Measurements from ENCODE around the gene OTULIN. TPM values are rescaled to one million over a fixed set of nuclear protein-coding genes. Genes with fewer than 3 reads are reported as not detected.

The OTULIN gene
- total and polyA plus RNA-seq, 2 donors (not counting 1 experiment from before 2014, with no cell fraction given), result 9.8 to 17.8 TPM

DNA sequence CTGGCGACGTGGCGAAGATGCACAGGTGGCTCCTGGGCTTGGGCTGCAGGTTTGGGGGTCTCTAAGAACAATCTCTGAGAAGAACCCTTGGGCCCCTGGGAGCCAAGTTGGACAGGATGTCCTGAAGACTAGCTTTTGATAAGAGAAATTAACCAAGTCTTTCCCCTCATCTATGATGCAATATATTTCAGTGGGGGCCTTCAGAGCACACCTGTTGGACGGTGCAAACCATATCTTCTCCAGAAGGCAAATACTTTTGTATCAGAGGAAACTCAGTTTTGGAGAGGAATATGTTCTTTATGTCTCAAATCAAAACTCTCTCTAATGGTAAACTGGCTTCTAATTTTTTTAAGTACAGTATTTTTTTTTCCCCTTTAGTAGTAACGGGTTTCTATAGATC is 28.6 kb downstream of the OTULIN start:
- Histone ChIP-seq H3K27ac (ENCODE audit: insufficient read depth, low read length) (no peak overlapping the region), H3K4me3 (replicated peaks in 1 of 4; ENCODE audit: control extremely low read depth in 1 of 4, insufficient read depth in 1 of 4, low read depth in 3 of 4, low read length in 4 of 4) (no peak overlapping the region), H3K9ac (ENCODE audit: insufficient read depth, low read length) (no peak overlapping the region), H3K36me3 (ENCODE audit: control insufficient read depth, insufficient read depth, low read length) (peaks cover 14% of the 10 kb centered on the region), H3K9me3 (ENCODE audit: control insufficient read depth, insufficient read depth, low read depth, low read length) (no peaks in the 10 kb centered on the region), H3K4me1 (ENCODE audit: control insufficient read depth, extremely low read depth, insufficient read depth, low read length) (no peaks in the 10 kb centered on the region), H3K4me2 (ENCODE audit: extremely low read depth, insufficient read depth, low read length) (no peak overlapping the region), H4K20me1 (ENCODE audit: control insufficient read depth, extremely low read depth, insufficient read depth, low read length) (no peaks in the 10 kb centered on the region), H2AFZ (ENCODE audit: low read length) (no peak overlapping the region), H3K27me3 (ENCODE audit: control insufficient read depth, insufficient read depth, low read length) (no peaks in the 10 kb centered on the region), H3K79me2 (ENCODE audit: control insufficient read depth, insufficient read depth, low read length) (no peaks in the 10 kb centered on the region)
- TF ChIP-seq CTCF (conservative IDR thresholded peaks at IDR 0.05 in 1 of 2, IDR thresholded peaks at IDR 0.05 in 1 of 2; ENCODE audit: low read depth in 1 of 2, low read length in 2 of 2) (no peak), EZH2 (IDR thresholded peaks at IDR 0.05; ENCODE audit: low read length, missing control alignments) (no peak)
- no peak for DNase-seq (ENCODE audit: low read depth in 2 of 2)

- H3K27me3 ChIP-seq (ENCODE audit: control insufficient read depth, insufficient read depth, low read length), result no peaks in the 10 kb centered on the region
- peaks cover 14% of the 10 kb centered on the region for H3K36me3 ChIP-seq (ENCODE audit: control insufficient read depth, insufficient read depth, low read length)
- H3K9me3 ChIP-seq (ENCODE audit: control insufficient read depth, insufficient read depth, low read depth, low read length), result no peaks in the 10 kb centered on the region
- H3K9ac ChIP-seq (ENCODE audit: insufficient read depth, low read length), result no peak overlapping the region
- no peak for DNase-seq (ENCODE audit: low read depth in 2 of 2)
- H4K20me1 ChIP-seq (ENCODE audit: control insufficient read depth, extremely low read depth, insufficient read depth, low read length), result no peaks in the 10 kb centered on the region
- H3K27ac ChIP-seq (ENCODE audit: insufficient read depth, low read length), result no peak overlapping the region
- H3K79me2 ChIP-seq (ENCODE audit: control insufficient read depth, insufficient read depth, low read length), result no peaks in the 10 kb centered on the region
- TF ChIP-seq CTCF (conservative IDR thresholded peaks at IDR 0.05 in 1 of 2, IDR thresholded peaks at IDR 0.05 in 1 of 2; ENCODE audit: low read depth in 1 of 2, low read length in 2 of 2), result no peak
- TF ChIP-seq EZH2 (IDR thresholded peaks at IDR 0.05; ENCODE audit: low read length, missing control alignments), result no peak
- H2AFZ ChIP-seq (ENCODE audit: low read length), result no peak overlapping the region
- H3K4me1 ChIP-seq (ENCODE audit: control insufficient read depth, extremely low read depth, insufficient read depth, low read length), result no peaks in the 10 kb centered on the region
- no peak overlapping the region for H3K4me3 ChIP-seq (replicated peaks in 1 of 4; ENCODE audit: control extremely low read depth in 1 of 4, insufficient read depth in 1 of 4, low read depth in 3 of 4, low read length in 4 of 4)
- H3K4me2 ChIP-seq (ENCODE audit: extremely low read depth, insufficient read depth, low read length), result no peak overlapping the region
These were observed 30.6 kb downstream of the OTULIN start for GRCh38 chr5:14695152-14695551.

GRCh38 chr5:14696057-14696456 is 31.5 kb downstream of the OTULIN start:
- Histone ChIP-seq H3K27me3 (ENCODE audit: control insufficient read depth, insufficient read depth, low read length) (no peaks in the 10 kb centered on the region), H3K9ac (ENCODE audit: insufficient read depth, low read length) (no peak overlapping the region), H4K20me1 (ENCODE audit: control insufficient read depth, extremely low read depth, insufficient read depth, low read length) (no peaks in the 10 kb centered on the region), H3K27ac (ENCODE audit: insufficient read depth, low read length) (no peak overlapping the region), H3K36me3 (ENCODE audit: control insufficient read depth, insufficient read depth, low read length) (peaks cover 11% of the 10 kb centered on the region), H3K4me3 (replicated peaks in 1 of 4; ENCODE audit: control extremely low read depth in 1 of 4, insufficient read depth in 1 of 4, low read depth in 3 of 4, low read length in 4 of 4) (no peak overlapping the region), H3K4me1 (ENCODE audit: control insufficient read depth, extremely low read depth, insufficient read depth, low read length) (no peaks in the 10 kb centered on the region), H2AFZ (ENCODE audit: low read length) (no peak overlapping the region), H3K79me2 (ENCODE audit: control insufficient read depth, insufficient read depth, low read length) (no peaks in the 10 kb centered on the region), H3K4me2 (ENCODE audit: extremely low read depth, insufficient read depth, low read length) (no peak overlapping the region), H3K9me3 (ENCODE audit: control insufficient read depth, insufficient read depth, low read depth, low read length) (no peaks in the 10 kb centered on the region)
- DNase-seq (ENCODE audit: low read depth in 2 of 2), result no peak
- TF ChIP-seq EZH2 (IDR thresholded peaks at IDR 0.05; ENCODE audit: low read length, missing control alignments) (no peak), CTCF (conservative IDR thresholded peaks at IDR 0.05 in 1 of 2, IDR thresholded peaks at IDR 0.05 in 1 of 2; ENCODE audit: low read depth in 1 of 2, low read length in 2 of 2) (no peak)

Data from fibroblast of lung (primary cell).